Measurements from ENCODE around the gene FUT2. TPM values are rescaled to one million over a fixed set of nuclear protein-coding genes. Genes with fewer than 3 reads are reported as not detected.
"Not testable (repeated sequence)": the region's sequence is repeated elsewhere in the genome, so short reads cannot be mapped to it uniquely, and the experiment has no call there.

FUT2 gene
- total RNA-seq, 2 experiments from 2014 or later: not detected

DNA sequence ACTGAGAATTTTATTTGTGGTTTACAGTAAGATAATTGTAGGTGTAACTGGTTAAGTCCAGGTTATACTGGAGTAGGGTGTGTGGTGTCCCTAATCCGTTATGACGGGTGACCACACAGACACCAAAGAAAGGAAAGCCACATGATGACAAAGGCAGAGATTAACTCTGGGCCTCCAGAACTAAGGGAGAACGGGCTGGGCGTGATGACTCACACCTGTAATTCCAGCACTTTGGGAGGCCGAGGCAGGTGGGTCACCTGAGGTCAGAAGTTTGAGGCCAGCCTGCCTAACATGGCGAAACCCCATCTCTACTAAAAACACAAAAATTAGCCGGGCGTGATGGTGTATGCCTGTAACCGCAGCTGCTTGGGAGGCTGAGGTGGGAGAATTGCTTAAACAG lies 10.2 kb upstream of the FUT2 start:
- no peaks in the 10 kb centered on the region for H3K27me3 Mint-ChIP-seq
- ATAC-seq (no peak), DNase-seq (no peak)
- H3K9me3 Mint-ChIP-seq: no peaks in the 10 kb centered on the region
- H3K36me3 Mint-ChIP-seq (ENCODE audit: low read depth): no peaks in the 10 kb centered on the region
- CTCF ChIA-PET: no interaction called here
- no peak overlapping the region for H3K27ac Mint-ChIP-seq
- H3K4me3 Mint-ChIP-seq: no peak overlapping the region
- TF ChIP-seq, protein P1, sequence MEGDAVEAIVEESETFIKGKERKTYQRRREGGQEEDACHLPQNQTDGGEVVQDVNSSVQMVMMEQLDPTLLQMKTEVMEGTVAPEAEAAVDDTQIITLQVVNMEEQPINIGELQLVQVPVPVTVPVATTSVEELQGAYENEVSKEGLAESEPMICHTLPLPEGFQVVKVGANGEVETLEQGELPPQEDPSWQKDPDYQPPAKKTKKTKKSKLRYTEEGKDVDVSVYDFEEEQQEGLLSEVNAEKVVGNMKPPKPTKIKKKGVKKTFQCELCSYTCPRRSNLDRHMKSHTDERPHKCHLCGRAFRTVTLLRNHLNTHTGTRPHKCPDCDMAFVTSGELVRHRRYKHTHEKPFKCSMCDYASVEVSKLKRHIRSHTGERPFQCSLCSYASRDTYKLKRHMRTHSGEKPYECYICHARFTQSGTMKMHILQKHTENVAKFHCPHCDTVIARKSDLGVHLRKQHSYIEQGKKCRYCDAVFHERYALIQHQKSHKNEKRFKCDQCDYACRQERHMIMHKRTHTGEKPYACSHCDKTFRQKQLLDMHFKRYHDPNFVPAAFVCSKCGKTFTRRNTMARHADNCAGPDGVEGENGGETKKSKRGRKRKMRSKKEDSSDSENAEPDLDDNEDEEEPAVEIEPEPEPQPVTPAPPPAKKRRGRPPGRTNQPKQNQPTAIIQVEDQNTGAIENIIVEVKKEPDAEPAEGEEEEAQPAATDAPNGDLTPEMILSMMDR (IDR thresholded peaks at IDR 0.05): no peak
- intact Hi-C loops (cut with micrococcal nuclease): no loop called here
- no peaks in the 10 kb centered on the region for H3K4me1 Mint-ChIP-seq (ENCODE audit: low read depth)
- POLR2A ChIA-PET: no interaction called here

DNA sequence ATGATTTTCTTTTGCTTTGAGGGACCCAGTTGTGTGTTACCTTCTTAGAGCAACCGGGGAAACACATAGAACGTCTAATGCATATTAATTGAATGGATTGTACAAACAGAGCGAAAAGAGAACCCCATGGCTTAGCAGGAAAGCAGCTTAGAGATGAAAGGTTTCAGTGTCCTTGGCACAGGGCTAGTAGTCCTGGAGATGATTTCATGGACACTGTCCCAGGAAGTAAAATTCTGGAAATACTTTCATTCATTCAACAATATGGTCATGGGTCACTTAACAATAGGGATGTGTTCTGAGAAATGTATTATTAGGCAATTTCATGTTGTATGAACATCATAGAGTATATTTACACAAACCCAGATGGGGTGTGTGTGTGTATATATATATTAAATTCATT lies 9.7 kb upstream of the FUT2 start:
- no peaks in the 10 kb centered on the region for H3K9me3 Mint-ChIP-seq
- CTCF ChIA-PET: no interaction called here

DNA sequence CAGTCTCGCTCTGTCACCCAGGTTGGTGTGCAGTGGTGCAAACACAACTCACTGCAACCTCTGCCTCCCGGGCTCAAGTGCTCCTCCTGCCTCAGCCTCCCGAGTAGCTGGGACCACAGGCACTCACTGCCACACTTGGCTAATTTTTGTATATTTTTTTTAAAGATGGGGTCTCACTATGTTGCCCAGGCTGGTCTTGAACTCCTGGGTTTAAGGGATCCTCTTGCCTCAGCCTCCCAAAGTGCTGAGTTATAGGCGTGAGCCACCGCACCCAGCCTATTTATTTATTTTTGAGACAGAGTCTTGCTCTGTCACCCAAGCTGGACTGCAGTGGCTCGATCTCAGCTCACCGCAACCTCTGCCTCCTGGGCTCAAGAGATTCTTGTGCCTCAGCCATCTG lies 9.1 kb upstream of the FUT2 start:
- DNase-seq; H3K27me3 Mint-ChIP-seq; H3K27ac Mint-ChIP-seq; POLR2A ChIA-PET; H3K36me3 Mint-ChIP-seq (ENCODE audit: low read depth); H3K4me1 Mint-ChIP-seq (ENCODE audit: low read depth); H3K4me3 Mint-ChIP-seq; ATAC-seq; CTCF ChIA-PET; H3K9me3 Mint-ChIP-seq; intact Hi-C loops (cut with micrococcal nuclease): not testable (repeated sequence)

More for the DNA sequence above, 9.7 kb upstream of the FUT2 start:
- H3K4me3 Mint-ChIP-seq: no peak overlapping the region
- POLR2A ChIA-PET: no interaction called here
- no peak for ATAC-seq
- intact Hi-C loops (cut with micrococcal nuclease): no loop called here
- no peaks in the 10 kb centered on the region for H3K36me3 Mint-ChIP-seq (ENCODE audit: low read depth)
- no peak overlapping the region for H3K27ac Mint-ChIP-seq
- TF ChIP-seq, protein P1 (IDR thresholded peaks at IDR 0.05): no peak
- no peak for DNase-seq
- H3K27me3 Mint-ChIP-seq: no peaks in the 10 kb centered on the region
- no peaks in the 10 kb centered on the region for H3K4me1 Mint-ChIP-seq (ENCODE audit: low read depth)

DNA sequence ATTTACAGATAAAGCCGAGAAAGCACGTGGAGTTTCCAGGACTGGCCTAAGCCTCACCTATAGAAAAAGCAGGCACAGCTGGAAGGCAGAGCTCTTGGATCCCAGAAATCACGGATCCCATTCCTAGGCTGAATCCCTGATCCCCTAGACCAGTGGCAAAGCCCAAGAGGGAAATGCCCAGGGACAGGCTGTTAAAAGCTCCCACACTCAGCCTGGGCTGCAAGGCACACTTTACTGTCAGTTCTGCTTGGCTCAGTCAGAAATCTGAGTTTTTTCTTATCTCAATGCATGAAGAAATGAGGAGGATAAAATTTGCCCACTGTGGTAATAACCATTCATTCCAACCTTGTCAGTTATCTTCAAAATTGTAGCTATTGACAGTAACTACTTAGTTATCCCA lies 8.0 kb upstream of the FUT2 start:
- intact Hi-C loops (cut with micrococcal nuclease): no loop called here
- Mint-ChIP-seq H3K27me3 (no peaks in the 10 kb centered on the region), H3K9me3 (no peaks in the 10 kb centered on the region), H3K4me1 (ENCODE audit: low read depth) (no peaks in the 10 kb centered on the region), H3K27ac (no peak overlapping the region), H3K4me3 (no peak overlapping the region), H3K36me3 (ENCODE audit: low read depth) (no peaks in the 10 kb centered on the region)
- ATAC-seq (no peak), DNase-seq (no peak)
- POLR2A ChIA-PET: no interaction called here
- CTCF ChIA-PET: interaction anchor here (1.2 to 1.5 kb wide), 2 partner anchors 12 to 51 kb away, joined by 3 to 7 read pairs; no protein-coding TSS in a partner anchor
- TF ChIP-seq, protein P1 (IDR thresholded peaks at IDR 0.05): no peak

DNA sequence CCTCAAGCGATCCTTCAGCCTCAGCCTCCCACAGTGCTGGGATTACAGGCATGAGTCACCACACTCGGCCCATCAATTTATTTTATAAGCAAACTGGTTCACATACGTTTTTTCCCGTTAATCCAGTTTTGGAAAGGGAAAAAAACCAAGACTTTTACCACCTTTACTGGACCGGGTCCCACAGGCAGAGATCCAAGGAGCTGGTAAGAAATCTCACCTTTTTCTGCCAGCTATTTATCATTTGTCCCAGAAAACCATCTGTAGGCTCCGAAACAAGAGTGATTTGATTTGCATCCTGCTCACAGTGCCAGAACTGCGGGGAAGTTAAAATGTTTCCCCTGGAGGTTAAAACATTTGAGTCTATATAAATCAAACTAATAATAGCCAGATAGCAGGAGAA lies 6.3 kb upstream of the FUT2 start:
- TF ChIP-seq, protein P1 (IDR thresholded peaks at IDR 0.05): no peak
- ATAC-seq (no peak), DNase-seq (no peak)
- POLR2A ChIA-PET: no interaction called here
- CTCF ChIA-PET: no interaction called here
- Mint-ChIP-seq H3K9me3 (no peaks in the 10 kb centered on the region), H3K27ac (no peak overlapping the region), H3K36me3 (ENCODE audit: low read depth) (no peaks in the 10 kb centered on the region), H3K4me3 (no peak overlapping the region), H3K27me3 (no peaks in the 10 kb centered on the region), H3K4me1 (ENCODE audit: low read depth) (no peaks in the 10 kb centered on the region)
- intact Hi-C loops (cut with micrococcal nuclease): no loop called here

DNA sequence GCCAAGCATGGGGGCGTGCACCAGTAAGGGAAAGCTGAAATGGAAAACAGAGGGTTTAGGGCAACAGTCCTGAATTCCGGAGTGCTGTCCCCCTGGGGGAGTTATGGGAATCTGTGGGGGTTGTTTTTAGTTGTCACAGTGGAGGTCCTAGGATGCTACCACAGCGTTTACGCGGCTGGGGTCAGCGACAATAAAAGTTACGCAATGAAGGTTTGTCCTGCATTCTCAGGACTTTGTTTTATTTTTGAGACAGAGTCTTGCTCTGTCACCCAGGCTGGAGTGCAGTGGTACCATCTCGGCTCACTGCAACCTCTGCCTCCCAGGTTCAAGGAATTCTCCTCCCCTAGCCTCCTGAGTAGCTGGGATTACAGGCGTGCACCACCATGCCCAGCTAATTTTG lies 2.1 kb upstream of the FUT2 start:
- H3K36me3 Mint-ChIP-seq (ENCODE audit: low read depth); DNase-seq; H3K9me3 Mint-ChIP-seq; H3K4me3 Mint-ChIP-seq; intact Hi-C loops (cut with micrococcal nuclease); ATAC-seq; POLR2A ChIA-PET; H3K27ac Mint-ChIP-seq: not testable (repeated sequence)
- CTCF ChIA-PET: interaction anchor here (1.1 to 1.2 kb wide), 2 partner anchors 18 to 102 kb away, joined by 3 to 6 read pairs; no protein-coding TSS in a partner anchor
- H3K4me1 Mint-ChIP-seq (ENCODE audit: low read depth): peaks cover 11% of the 10 kb centered on the region
- peaks cover 14% of the 10 kb centered on the region for H3K27me3 Mint-ChIP-seq
